Spleen (tissue), 11 donors: ENCODE results near the gene C3orf52. TPM values are rescaled to one million over a fixed set of nuclear protein-coding genes. Genes with fewer than 3 reads are reported as not detected.

Experiments used
- DNase-seq: peaks from one replicate; pipeline ENCODE4 v3.0.0-alpha.2; 2020
- H3K27ac ChIP-seq, 8 donors: fragments of 200-600 bp; sonication (generic) in 7 of 8; 1 replicate in 4 of 8; 2 replicates in 4 of 8; pipeline versions ENCODE4 v1.5.0 to v1.8.0; 2016 to 2021; ENCODE audit warnings: inconsistent platforms in 4 of 8, mild to moderate bottlenecking in 4 of 8, moderate library complexity in 1 of 8
- H3K27me3 ChIP-seq, 7 donors: fragments of 200-600 bp; sonication (generic) in 6 of 7; replicated peaks in 1 of 7; 1 replicate in 4 of 7; 2 replicates in 3 of 7; pipeline versions ENCODE4 v1.5.0 to v1.8.0; 2016 to 2021; ENCODE audit warnings: inconsistent platforms in 3 of 7, mild to moderate bottlenecking in 1 of 7
- H3K36me3 ChIP-seq, 6 donors: fragments of 200-600 bp; sonication (generic) in 5 of 6; 1 replicate in 4 of 6; 2 replicates in 2 of 6; pipeline versions ENCODE4 v1.5.0 to v1.8.0; 2016 to 2021; ENCODE audit warnings: inconsistent platforms in 2 of 6
- H3K4me1 ChIP-seq, 6 donors: fragments of 200-600 bp; sonication (generic) in 5 of 6; 1 replicate in 3 of 6; 2 replicates in 3 of 6; pipeline versions ENCODE4 v1.5.0 to v1.8.0; 2016 to 2021; ENCODE audit warnings: inconsistent platforms in 3 of 6
- H3K4me3 ChIP-seq, 8 donors: fragments of 200-600 bp; sonication (generic) in 7 of 8; 1 replicate in 4 of 8; 2 replicates in 4 of 8; pipeline versions ENCODE4 v1.5.0 to v1.8.0; 2016 to 2021; ENCODE audit warnings: inconsistent platforms in 4 of 8, mild to moderate bottlenecking in 4 of 8, moderate library complexity in 2 of 8
- H3K9me3 ChIP-seq, 8 donors: fragments of 200-600 bp; sonication (generic) in 7 of 8; 1 replicate in 4 of 8; 2 replicates in 4 of 8; pipeline versions ENCODE4 v1.5.0 to v1.8.0; 2016 to 2021; ENCODE audit warnings: inconsistent platforms in 4 of 8
- POLR2A ChIP-seq, 3 donors: fragments of 450-650 bp; IDR thresholded peaks; one replicate each; pipeline ENCODE4 v1.5.1; 2017; ENCODE audit warnings: antibody characterized with exemption in 3 of 3, mild to moderate bottlenecking in 1 of 3
- POLR2AphosphoS5 ChIP-seq, 3 donors: sonication (generic); formaldehyde crosslinking; IDR thresholded peaks; one replicate each; pipeline ENCODE4 v1.5.1; 2017; ENCODE audit warnings: antibody characterized with exemption in 3 of 3
- WGBS, 5 donors: extraction: QIAGEN DNeasy Blood & Tissue Kit in 3 of 5; methylation state at CpG; one replicate each; pipeline versions ENCODE4 v1.1.5 to v1.1.7; 2013 to 2018; 5-methylcytosine and 5-hydroxymethylcytosine counted together
- intact Hi-C: fragments of 100-400 bp; cut with DNase I; formaldehyde crosslinking; loops from one replicate; pipeline ENCODE4 v1.15.0; 2023; ENCODE audit warnings: low total_unique reads
- polyA plus RNA-seq, 3 donors: library from polyadenylated mRNA; stranded (reverse); fragments of 200-250 nt; gene quantifications; one replicate each; pipeline ENCODE4 v1.2.1, GENCODE V29; 2013
- total RNA-seq, 7 donors: library from RNA; depleted of rRNA in 3 of 7; stranded (reverse); fragments of >200 nt in 3 of 7; fragmentation: NEBNext Ultra II Directional in 4 of 7; extraction: Animal tissue kit (Norgen Biotek cat#: 25700) in 4 of 7; gene quantifications; one replicate each; pipeline versions ENCODE4 v1.1.0 to v1.2.1, GENCODE V29; 2016 to 2021
- TF ChIP-seq, protein P1 (sequence below), 11 experiments: fragments of 200-600 bp in 7 of 11; fragments of 450-650 bp in 4 of 11; sonication (generic) in 4 of 11; IDR thresholded peaks in 8 of 11; conservative IDR thresholded peaks in 3 of 11; 1 replicate in 7 of 11; 2 replicates in 4 of 11; pipeline versions ENCODE4 v1.4.0 to v1.8.0; 2016 to 2021; ENCODE audit warnings: antibody characterized with exemption in 11 of 11, inconsistent platforms in 4 of 11, mild to moderate bottlenecking in 1 of 11
- donor health status: healthy with polysubstance abuse.
- donor health status: DM: no; HTN: no; CAD: no; lungs with moderate emphysema.
- donor health status: DM: no; HTN: no; CAD: no.
- donor health status: Bipolar disorder and iron deficiency.
- donor health status: healthy.
- donor health status: DM: no; HTN: no; CAD: no.
- donor health status: DM: yes; HTN: yes; CAD: no.

The C3orf52 gene
- total and polyA plus RNA-seq, 10 donors = 0.26 to 3.9 (median 0.99) TPM

DNA sequence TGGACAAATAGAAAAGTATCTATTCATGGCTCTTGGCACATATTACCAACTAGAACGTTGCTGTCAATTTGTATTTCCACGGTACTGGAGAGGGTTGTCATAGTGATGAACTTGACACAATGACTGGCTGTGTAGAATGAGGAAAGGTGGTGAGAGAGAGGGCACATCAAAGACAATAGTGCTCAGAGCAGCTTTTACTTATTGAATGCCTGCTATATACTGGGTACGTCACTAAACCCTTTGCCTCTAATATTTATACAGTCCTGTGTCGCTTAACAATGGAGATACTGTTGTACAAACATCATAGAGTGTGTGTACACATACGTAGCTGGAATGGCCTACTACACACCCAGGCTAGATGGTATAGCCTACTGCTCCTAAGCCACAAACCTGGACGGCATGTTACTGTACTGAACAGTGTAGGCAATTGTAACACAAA is 43.3 kb upstream of the C3orf52 start:
- Histone ChIP-seq H3K27me3 (no peaks in the 10 kb centered on the region), H3K4me1 (peaks cover 0 to 9% (median 8%) of the 10 kb centered on the region in 6 donors), H3K9me3 (no peaks in the 10 kb centered on the region), H3K27ac (no peak overlapping the region), H3K36me3 (no peaks in the 10 kb centered on the region), H3K4me3 (no peak overlapping the region)
- WGBS, 5 donors = 83 to 91% (median 85%) methylated on average over 6 of the region's 6 CpGs
- no peak for DNase-seq
- no peak for TF ChIP-seq POLR2A (IDR thresholded peaks at IDR 0.05)
- TF ChIP-seq, protein P1, sequence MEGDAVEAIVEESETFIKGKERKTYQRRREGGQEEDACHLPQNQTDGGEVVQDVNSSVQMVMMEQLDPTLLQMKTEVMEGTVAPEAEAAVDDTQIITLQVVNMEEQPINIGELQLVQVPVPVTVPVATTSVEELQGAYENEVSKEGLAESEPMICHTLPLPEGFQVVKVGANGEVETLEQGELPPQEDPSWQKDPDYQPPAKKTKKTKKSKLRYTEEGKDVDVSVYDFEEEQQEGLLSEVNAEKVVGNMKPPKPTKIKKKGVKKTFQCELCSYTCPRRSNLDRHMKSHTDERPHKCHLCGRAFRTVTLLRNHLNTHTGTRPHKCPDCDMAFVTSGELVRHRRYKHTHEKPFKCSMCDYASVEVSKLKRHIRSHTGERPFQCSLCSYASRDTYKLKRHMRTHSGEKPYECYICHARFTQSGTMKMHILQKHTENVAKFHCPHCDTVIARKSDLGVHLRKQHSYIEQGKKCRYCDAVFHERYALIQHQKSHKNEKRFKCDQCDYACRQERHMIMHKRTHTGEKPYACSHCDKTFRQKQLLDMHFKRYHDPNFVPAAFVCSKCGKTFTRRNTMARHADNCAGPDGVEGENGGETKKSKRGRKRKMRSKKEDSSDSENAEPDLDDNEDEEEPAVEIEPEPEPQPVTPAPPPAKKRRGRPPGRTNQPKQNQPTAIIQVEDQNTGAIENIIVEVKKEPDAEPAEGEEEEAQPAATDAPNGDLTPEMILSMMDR (IDR thresholded peaks at IDR 0.05 in 8 of 11, conservative IDR thresholded peaks at IDR 0.05 in 3 of 11) = no peak
- no peak for TF ChIP-seq POLR2AphosphoS5 (IDR thresholded peaks at IDR 0.05)
- intact Hi-C loops = loop anchor here (10.0 kb wide), 1 partner anchor 48 kb away; the partner anchor contains the start of gene TAGLN3

GRCh38 chr3:112043621-112044201 is 42.5 kb upstream of the C3orf52 start:
- 6 to 11% (median 10%) methylated on average over 7 of the region's 7 CpGs for WGBS, 5 donors
- no peaks in the 10 kb centered on the region for H3K36me3 ChIP-seq
- peaks cover 0 to 9% (median 8%) of the 10 kb centered on the region in 6 donors for H3K4me1 ChIP-seq
- no peak overlapping the region for H3K27ac ChIP-seq
- no peak for DNase-seq
- H3K27me3 ChIP-seq = no peaks in the 10 kb centered on the region
- TF ChIP-seq, protein P1 (IDR thresholded peaks at IDR 0.05 in 8 of 11, conservative IDR thresholded peaks at IDR 0.05 in 3 of 11) = peak; percentile 47 to 86 (median 77)
- no peak for TF ChIP-seq POLR2A (IDR thresholded peaks at IDR 0.05)
- no peaks in the 10 kb centered on the region for H3K9me3 ChIP-seq
- peak overlapping the region in 1 of 8 donors; percentile 35 for H3K4me3 ChIP-seq
- intact Hi-C loops = loop anchor here (10.0 kb wide), 1 partner anchor 49 kb away; the partner anchor contains the start of gene TAGLN3

DNA sequence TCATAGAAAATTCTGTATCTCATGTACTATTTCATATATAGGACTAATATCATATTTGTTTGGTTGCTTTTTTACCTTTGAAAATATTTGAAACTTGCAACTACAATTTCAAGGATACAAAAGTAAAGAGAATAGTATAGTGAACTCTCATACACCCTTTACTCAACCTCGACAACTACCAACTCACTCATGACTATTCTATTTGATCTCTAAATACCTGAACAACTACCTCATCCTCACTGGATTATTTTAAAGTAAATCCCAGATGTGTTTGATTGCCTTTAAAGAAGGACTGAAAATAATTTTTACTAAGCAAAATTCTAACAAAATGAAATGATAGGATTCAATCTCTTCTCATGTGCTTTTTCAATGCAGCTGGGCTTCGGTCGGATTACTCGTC is 39.6 kb upstream of the C3orf52 start:
- Histone ChIP-seq H3K27ac (no peak overlapping the region), H3K4me3 (no peak overlapping the region), H3K27me3 (no peaks in the 10 kb centered on the region), H3K4me1 (peaks cover 0 to 9% (median 8%) of the 10 kb centered on the region in 6 donors), H3K36me3 (no peaks in the 10 kb centered on the region), H3K9me3 (no peaks in the 10 kb centered on the region)
- 66 to 80% (median 68%) methylated on average over 4 of the region's 4 CpGs for WGBS, 5 donors
- no peak for DNase-seq
- intact Hi-C loops = loop anchor here (10.0 kb wide), 1 partner anchor 52 kb away; the partner anchor contains the start of gene TAGLN3
- TF ChIP-seq, protein P1 (IDR thresholded peaks at IDR 0.05 in 8 of 11, conservative IDR thresholded peaks at IDR 0.05 in 3 of 11) = no peak
- TF ChIP-seq POLR2A (IDR thresholded peaks at IDR 0.05) (no peak), POLR2AphosphoS5 (IDR thresholded peaks at IDR 0.05) (no peak)

DNA sequence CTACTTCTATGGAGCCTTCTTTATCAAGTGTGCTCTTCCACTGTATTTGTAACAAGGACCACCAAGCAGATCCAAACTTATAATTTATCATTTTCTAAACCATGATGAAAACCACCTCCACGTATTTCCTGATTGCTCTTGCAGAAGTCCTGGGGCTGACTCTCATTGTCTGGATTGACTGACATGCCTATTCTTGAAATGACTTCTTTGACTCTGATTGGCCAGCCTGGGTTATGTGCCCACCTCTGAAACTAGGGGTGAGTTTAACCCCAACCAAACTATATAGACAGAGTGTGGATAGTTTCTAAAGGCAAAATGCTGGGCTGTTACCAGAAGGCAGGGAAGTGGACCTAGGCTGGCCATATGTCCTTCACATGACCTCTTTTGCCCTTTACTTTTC is 38.9 kb upstream of the C3orf52 start:
- 79 to 93% (median 82%) methylated on average over 1 of the region's 1 CpG for WGBS, 5 donors
- intact Hi-C loops = loop anchor here (10.0 kb wide), 1 partner anchor 52 kb away; the partner anchor contains the start of gene TAGLN3
- peaks cover 0 to 6% (median 0%) of the 10 kb centered on the region in 7 donors for H3K27me3 ChIP-seq
- no peaks in the 10 kb centered on the region for H3K9me3 ChIP-seq
- H3K4me1 ChIP-seq = peaks cover 0 to 9% (median 8%) of the 10 kb centered on the region in 6 donors
- H3K4me3 ChIP-seq = no peak overlapping the region
- DNase-seq = no peak
- TF ChIP-seq, protein P1 (IDR thresholded peaks at IDR 0.05 in 8 of 11, conservative IDR thresholded peaks at IDR 0.05 in 3 of 11) = no peak
- TF ChIP-seq POLR2A (IDR thresholded peaks at IDR 0.05) = no peak
- TF ChIP-seq POLR2AphosphoS5 (IDR thresholded peaks at IDR 0.05) = no peak
- H3K36me3 ChIP-seq = no peaks in the 10 kb centered on the region
- H3K27ac ChIP-seq = no peak overlapping the region
